Activated naive CD8-positive, alpha-beta T cell (primary cell): Measurements from ENCODE around the gene TMEM53.

Experiments used
- H3K27ac Mint-ChIP-seq: one replicate; pipeline ENCODE4 v1.8.0; 2021; ENCODE audit warnings: mixed read lengths
- H3K27me3 Mint-ChIP-seq: one replicate; pipeline ENCODE4 v1.8.0; 2021; ENCODE audit warnings: mixed read lengths
- H3K36me3 Mint-ChIP-seq: one replicate; pipeline ENCODE4 v1.8.0; 2021; ENCODE audit warnings: mixed read lengths
- H3K4me1 Mint-ChIP-seq: one replicate; pipeline ENCODE4 v1.8.0; 2021; ENCODE audit warnings: low read depth, mixed read lengths
- H3K4me3 Mint-ChIP-seq: one replicate; pipeline ENCODE4 v1.8.0; 2021; ENCODE audit warnings: mild to moderate bottlenecking, mixed read lengths
- H3K9me3 Mint-ChIP-seq: one replicate; pipeline ENCODE4 v1.8.0; 2021; ENCODE audit warnings: low read depth, mixed read lengths

The TMEM53 gene

GRCh38 chr1:44637702-44638411, 36.4 kb downstream of the TMEM53 start:
- H3K9me3 Mint-ChIP-seq, result no peaks in the 10 kb centered on the region
- H3K27ac Mint-ChIP-seq, result peak overlapping the region; percentile 46
- H3K4me1 Mint-ChIP-seq, result peaks cover 25% of the 10 kb centered on the region
- H3K27me3 Mint-ChIP-seq, result no peaks in the 10 kb centered on the region
- no peak overlapping the region for H3K4me3 Mint-ChIP-seq
- no peaks in the 10 kb centered on the region for H3K36me3 Mint-ChIP-seq

- Mint-ChIP-seq H3K4me3 (no peak overlapping the region), H3K27me3 (no peaks in the 10 kb centered on the region), H3K36me3 (no peaks in the 10 kb centered on the region), H3K27ac (peak overlapping the region; percentile 50), H3K4me1 (peaks cover 27% of the 10 kb centered on the region), H3K9me3 (no peaks in the 10 kb centered on the region)
Observed at GRCh38 chr1:44636688-44637598, 37.3 kb downstream of the TMEM53 start.

GRCh38 chr1:44636083-44636687, 38.1 kb downstream of the TMEM53 start:
- H3K9me3 Mint-ChIP-seq, result no peaks in the 10 kb centered on the region
- H3K27ac Mint-ChIP-seq, result no peak overlapping the region
- H3K36me3 Mint-ChIP-seq, result no peaks in the 10 kb centered on the region
- no peaks in the 10 kb centered on the region for H3K27me3 Mint-ChIP-seq
- H3K4me1 Mint-ChIP-seq, result peaks cover 30% of the 10 kb centered on the region
- H3K4me3 Mint-ChIP-seq, result no peak overlapping the region

GRCh38 chr1:44635439-44635838, 38.8 kb downstream of the TMEM53 start:
- no peak overlapping the region for H3K4me3 Mint-ChIP-seq
- H3K27me3 Mint-ChIP-seq, result no peaks in the 10 kb centered on the region
- H3K4me1 Mint-ChIP-seq, result peaks cover 37% of the 10 kb centered on the region
- H3K36me3 Mint-ChIP-seq, result no peaks in the 10 kb centered on the region
- no peaks in the 10 kb centered on the region for H3K9me3 Mint-ChIP-seq
- no peak overlapping the region for H3K27ac Mint-ChIP-seq

- Mint-ChIP-seq H3K36me3 (no peaks in the 10 kb centered on the region), H3K27ac (peak overlapping the region; percentile 82), H3K27me3 (no peaks in the 10 kb centered on the region), H3K4me1 (peaks cover 37% of the 10 kb centered on the region), H3K4me3 (peak overlapping the region; percentile 90), H3K9me3 (no peaks in the 10 kb centered on the region)
Observed at GRCh38 chr1:44634606-44635189, 39.6 kb downstream of the TMEM53 start.

GRCh38 chr1:44632598-44632997, 41.7 kb downstream of the TMEM53 start:
- H3K4me1 Mint-ChIP-seq, result peaks cover 37% of the 10 kb centered on the region
- no peaks in the 10 kb centered on the region for H3K36me3 Mint-ChIP-seq
- peak overlapping the region; percentile 93 for H3K27ac Mint-ChIP-seq
- no peaks in the 10 kb centered on the region for H3K27me3 Mint-ChIP-seq
- H3K4me3 Mint-ChIP-seq, result peak overlapping the region; percentile 90
- H3K9me3 Mint-ChIP-seq, result no peaks in the 10 kb centered on the region

- peak overlapping the region; percentile 90 for H3K4me3 Mint-ChIP-seq
- H3K36me3 Mint-ChIP-seq, result no peaks in the 10 kb centered on the region
- H3K27ac Mint-ChIP-seq, result peak overlapping the region; percentile 96
- H3K27me3 Mint-ChIP-seq, result no peaks in the 10 kb centered on the region
- peaks cover 37% of the 10 kb centered on the region for H3K4me1 Mint-ChIP-seq
- no peaks in the 10 kb centered on the region for H3K9me3 Mint-ChIP-seq
Observed at GRCh38 chr1:44631647-44632539, 42.4 kb downstream of the TMEM53 start.

- H3K9me3 Mint-ChIP-seq, result no peaks in the 10 kb centered on the region
- H3K4me3 Mint-ChIP-seq, result peak overlapping the region; percentile 90
- no peaks in the 10 kb centered on the region for H3K36me3 Mint-ChIP-seq
- peaks cover 37% of the 10 kb centered on the region for H3K4me1 Mint-ChIP-seq
- peak overlapping the region; percentile 96 for H3K27ac Mint-ChIP-seq
- H3K27me3 Mint-ChIP-seq, result no peaks in the 10 kb centered on the region
Observed at GRCh38 chr1:44631333-44631646, 43.0 kb downstream of the TMEM53 start.

- Mint-ChIP-seq H3K9me3 (no peaks in the 10 kb centered on the region), H3K4me1 (peaks cover 34% of the 10 kb centered on the region), H3K36me3 (no peaks in the 10 kb centered on the region), H3K27ac (peak overlapping the region; percentile 96), H3K4me3 (peak overlapping the region; percentile 90), H3K27me3 (no peaks in the 10 kb centered on the region)
Observed at GRCh38 chr1:44630116-44630515, 44.2 kb downstream of the TMEM53 start.

- Mint-ChIP-seq H3K9me3 (no peaks in the 10 kb centered on the region), H3K4me3 (no peak overlapping the region), H3K4me1 (peaks cover 25% of the 10 kb centered on the region), H3K27ac (no peak overlapping the region), H3K27me3 (no peaks in the 10 kb centered on the region), H3K36me3 (no peaks in the 10 kb centered on the region)
Observed at GRCh38 chr1:44628962-44629756, 45.1 kb downstream of the TMEM53 start.

GRCh38 chr1:44625348-44625747, 48.9 kb downstream of the TMEM53 start:
- Mint-ChIP-seq H3K27ac (no peak overlapping the region), H3K4me1 (no peaks in the 10 kb centered on the region), H3K4me3 (no peak overlapping the region), H3K9me3 (no peaks in the 10 kb centered on the region), H3K36me3 (no peaks in the 10 kb centered on the region), H3K27me3 (no peaks in the 10 kb centered on the region)

- Mint-ChIP-seq H3K4me3 (no peak overlapping the region), H3K36me3 (no peaks in the 10 kb centered on the region), H3K4me1 (no peaks in the 10 kb centered on the region), H3K27me3 (no peaks in the 10 kb centered on the region), H3K27ac (no peak overlapping the region), H3K9me3 (no peaks in the 10 kb centered on the region)
Observed at GRCh38 chr1:44624268-44624901, 49.9 kb downstream of the TMEM53 start.

GRCh38 chr1:44621841-44622286, 52.4 kb downstream of the TMEM53 start:
- no peak overlapping the region for H3K27ac Mint-ChIP-seq
- H3K9me3 Mint-ChIP-seq, result no peaks in the 10 kb centered on the region
- no peaks in the 10 kb centered on the region for H3K36me3 Mint-ChIP-seq
- no peak overlapping the region for H3K4me3 Mint-ChIP-seq
- H3K4me1 Mint-ChIP-seq, result no peaks in the 10 kb centered on the region
- no peaks in the 10 kb centered on the region for H3K27me3 Mint-ChIP-seq
